GM19238 (cell line): ENCODE measurements around the gene ANKRD36C.
"Not testable (repeated sequence)": the region's sequence is repeated elsewhere in the genome, so short reads cannot be mapped to it uniquely, and the experiment has no call there.

Experiments used
- DNase-seq: peaks from one replicate; pipeline ENCODE4 v3.0.0; 2011; ENCODE audit warnings: low spot score; ENCODE audit not compliant: insufficient read length

ANKRD36C gene

DNA sequence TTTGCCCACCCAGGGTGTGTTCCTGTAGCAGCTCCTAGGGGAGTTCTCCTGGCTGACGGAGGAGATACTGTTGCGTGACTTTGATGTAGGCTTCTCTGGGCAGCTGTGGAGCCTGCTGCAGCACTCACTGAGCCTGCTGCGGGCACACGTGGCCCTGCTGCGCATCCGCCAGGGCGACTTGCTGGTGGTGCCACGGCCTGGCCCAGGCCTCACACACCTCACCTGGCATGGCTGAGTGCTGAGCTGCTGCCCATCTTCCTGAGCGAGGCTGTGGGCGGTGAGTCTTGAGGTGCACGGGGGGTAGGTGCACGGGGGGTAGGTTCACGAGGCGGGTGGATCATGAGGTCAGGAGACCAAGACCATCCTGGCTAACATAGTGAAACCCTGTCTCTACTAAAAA lies 191.7 kb downstream of the ANKRD36C start:
- no peak for DNase-seq

- not testable (repeated sequence) for DNase-seq
These were observed 192.3 kb downstream of the ANKRD36C start for GRCh38 chr2:95799147-95799889.

DNA sequence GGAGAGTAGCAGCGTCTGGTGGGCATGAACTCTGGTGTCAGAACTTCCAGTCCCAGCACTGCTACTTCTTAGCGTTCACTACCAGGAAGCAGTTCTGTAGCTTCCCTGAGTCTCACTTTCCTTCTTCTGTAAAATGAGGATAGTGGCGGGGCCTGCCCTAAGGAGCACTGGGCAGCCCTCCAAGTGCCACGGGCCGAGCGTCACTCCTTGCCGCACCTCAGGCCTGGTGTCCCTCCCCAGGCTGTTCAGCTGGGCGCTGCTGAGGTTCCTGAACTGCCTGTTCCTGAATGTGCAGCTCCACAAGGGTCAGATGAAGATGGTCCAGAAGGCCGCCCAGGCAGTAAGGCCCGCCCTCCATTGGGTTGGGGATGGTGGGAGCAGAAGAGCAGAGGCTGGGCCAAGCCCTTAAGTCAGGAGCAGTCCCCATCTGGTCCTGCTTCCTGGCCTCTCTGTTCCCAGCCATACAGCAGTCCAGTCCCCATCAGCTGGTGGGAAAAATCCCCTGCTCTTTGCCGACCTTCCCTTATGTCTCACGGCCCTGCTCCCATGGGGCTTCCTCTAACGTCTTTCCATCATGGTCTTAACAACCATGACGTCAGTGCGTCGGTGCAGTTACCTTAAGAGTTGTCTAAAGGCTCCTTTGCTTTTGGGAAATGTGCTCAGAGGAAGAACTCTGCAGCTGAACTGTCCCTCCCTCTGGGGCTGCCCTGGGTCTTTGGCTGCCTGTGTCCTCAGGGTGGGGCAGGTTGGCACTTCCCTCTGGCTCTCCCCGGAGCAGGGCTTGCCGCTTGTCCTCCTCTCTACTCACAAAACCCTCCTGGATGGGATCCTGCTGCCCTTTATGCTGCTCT lies 195.2 kb downstream of the ANKRD36C start:
- DNase-seq: not testable (repeated sequence)

DNA sequence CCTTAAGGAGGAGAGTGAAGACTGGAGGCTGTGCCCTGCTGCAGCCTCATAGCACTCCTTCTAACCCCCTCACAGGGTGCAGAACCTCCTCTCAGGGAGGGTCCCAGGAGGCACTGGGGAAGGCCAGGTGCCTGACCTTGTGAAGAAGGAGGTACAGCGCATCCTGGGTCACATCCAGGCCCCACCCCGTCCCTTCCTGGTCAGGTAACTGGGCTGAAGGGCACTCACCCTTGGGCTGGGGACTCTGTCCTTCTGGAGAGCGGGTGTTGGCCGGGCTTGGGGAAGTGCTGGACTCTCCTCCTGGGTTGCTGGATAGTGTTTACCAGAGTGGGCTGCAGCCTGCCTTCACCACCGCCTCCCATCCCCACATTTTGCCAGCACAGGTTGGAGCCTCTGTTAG lies 197.7 kb downstream of the ANKRD36C start:
- not testable (repeated sequence) for DNase-seq

GRCh38 chr2:95790180-95790579 lies 201.4 kb downstream of the ANKRD36C start:
- not testable (repeated sequence) for DNase-seq

DNA sequence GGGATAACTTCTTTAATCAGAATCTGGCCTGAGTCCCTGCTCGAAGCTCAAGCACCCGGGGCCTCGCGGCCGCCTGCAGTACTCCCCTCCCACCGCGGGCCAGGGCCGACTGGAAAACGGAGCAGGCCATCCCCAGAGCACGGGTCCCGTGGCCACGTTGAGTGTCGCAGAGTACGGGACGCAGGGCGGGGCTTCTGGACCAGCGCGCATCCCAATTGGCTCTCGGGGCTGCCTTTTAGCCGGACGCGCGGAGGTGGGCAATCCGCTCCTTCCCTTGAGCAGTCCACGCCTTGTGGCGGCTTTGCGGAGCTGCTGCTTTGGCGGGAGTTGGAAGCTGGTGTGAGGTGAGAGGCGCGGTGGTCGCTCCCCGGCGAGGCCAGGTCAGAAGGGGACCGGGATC lies 202.2 kb downstream of the ANKRD36C start:
- not testable (repeated sequence) for DNase-seq

GRCh38 chr2:95788642-95789041 lies 203.0 kb downstream of the ANKRD36C start:
- DNase-seq: not testable (repeated sequence)
